A549 (cell line): ENCODE data around the gene CLK2. TPM values are rescaled to one million over a fixed set of nuclear protein-coding genes. Genes with fewer than 3 reads are reported as not detected.
"Not testable (repeated sequence)": the region's sequence is repeated elsewhere in the genome, so short reads cannot be mapped to it uniquely, and the experiment has no call there.

Experiments used
- ATAC-seq, 2 experiments: fragments of 200-7000 bp in 1 of 2; fragments of >200 bp in 1 of 2; cut with Nextera tagmentation in 1 of 2; cut with Tn5 transposase in 1 of 2; 3 replicates each; pipeline versions ENCODE4 v1.8.0 to v1.9.1; 2018 to 2020; ENCODE audit warnings: mild to moderate bottlenecking in 1 of 2, moderate library complexity in 1 of 2
- CTCF ChIA-PET: fragments of 300-600 bp; sonication (Branson Sonifier 250); formaldehyde crosslinking; extraction: SDS; loops from one replicate; lab custom pipeline; 2021; ENCODE audit warnings: antibody characterized with exemption, inconsistent platforms; lab: Yijun Ruan, JAX
- POLR2A ChIA-PET: fragments of 350-600 bp; formaldehyde crosslinking; extraction: SDS; loops from one replicate; lab custom pipeline; 2021; ENCODE audit warnings: antibody characterized with exemption, inconsistent platforms; lab: Yijun Ruan, JAX
- DNase-seq, 2 experiments: peaks; one replicate each; pipeline versions ENCODE4 v3.0.0 to v3.0.0-alpha.2; 2011 to 2016; ENCODE audit warnings: low read depth in 1 of 2, low spot score in 1 of 2
- FAIRE-seq: peaks from 2 replicates; lab custom pipeline; 2011; peaks lifted over from hg19 to GRCh38; lab: Jason Lieb, UNC
- H3K27ac ChIP-seq, 2 experiments: fragments of >200 bp; sonication (Bioruptor Twin); formaldehyde crosslinking; 3 replicates each; pipeline ENCODE4 v1.5.1; 2016 to 2017
- H3K4me1 ChIP-seq: fragments of >200 bp; sonication (Bioruptor Twin); formaldehyde crosslinking; 3 replicates; pipeline ENCODE4 v1.6.1; 2016
- H3K4me2 ChIP-seq: fragments of >200 bp; sonication (Bioruptor Twin); formaldehyde crosslinking; 3 replicates; pipeline ENCODE4 v1.6.1; 2016
- H3K4me3 ChIP-seq: fragments of >200 bp; sonication (Bioruptor Twin); formaldehyde crosslinking; 3 replicates; pipeline ENCODE4 v1.5.1; 2016
- H3K9me3 ChIP-seq: fragments of >200 bp; sonication (Bioruptor Twin); formaldehyde crosslinking; 3 replicates; pipeline ENCODE4 v1.6.1; 2016
- HES2 ChIP-seq: fragments of >200 bp; sonication (Bioruptor Twin); formaldehyde crosslinking; IDR thresholded peaks from 2 replicates; pipeline ENCODE4 v1.6.1; 2016
- NFE2L2 ChIP-seq: fragments of 150-350 bp; conservative IDR thresholded peaks from 2 replicates; pipeline ENCODE4 v1.6.1; 2014; ENCODE audit warnings: low read length
- POLR2A ChIP-seq: IDR thresholded peaks from 2 replicates; pipeline ENCODE4 v1.6.1; 2012; ENCODE audit warnings: mild to moderate bottlenecking, low read length
- RFX5 ChIP-seq: fragments of 450-650 bp; IDR thresholded peaks from 2 replicates; pipeline ENCODE4 v1.7.1; 2014; ENCODE audit warnings: antibody characterized with exemption, mild to moderate bottlenecking, moderate library complexity
- USF2 ChIP-seq: fragments of 450-650 bp; IDR thresholded peaks from 2 replicates; pipeline ENCODE4 v1.6.1; 2014; ENCODE audit warnings: antibody characterized with exemption
- WGBS: methylation state at CpG from one replicate; pipeline ENCODE4 v1.1.6; 2017; ENCODE audit errors: missing lambda C conversion rate; 5-methylcytosine and 5-hydroxymethylcytosine counted together
- polyA plus RNA-seq, 4 experiments: library from polyadenylated mRNA; depleted of rRNA in 3 of 4; stranded (reverse); fragments of >200 nt; fragmentation: RNase III in 1 of 4; extraction: RNeasy Plus Mini Kit Qiagen cat#74134 plus additional on column Dnase treatment in 1 of 4; gene quantifications; 2 replicates in 3 of 4; 3 replicates in 1 of 4; pipeline ENCODE4 v1.2.3, GENCODE V29; 2011 to 2017

CLK2 gene
- polyA plus RNA-seq, 2 of the 4 experiments (the other 2 are of a cell fraction), result 37.9 to 45.7 TPM

GRCh38 chr1:155223047-155223446 lies 50.3 kb downstream of the CLK2 start (continued):
- no peak for TF ChIP-seq RFX5
- TF ChIP-seq USF2, result no peak

GRCh38 chr1:155220211-155220965 lies 52.9 kb downstream of the CLK2 start:
- FAIRE-seq, DNase-seq, H3K9me3 ChIP-seq, H3K4me2 ChIP-seq, H3K4me3 ChIP-seq, POLR2A ChIA-PET, H3K27ac ChIP-seq, ATAC-seq: not testable (repeated sequence)
- WGBS, result 89% methylated on average over 10 of the region's 10 CpGs
- CTCF ChIA-PET, result interaction anchor here (0.5 to 4.2 kb wide), 4 partner anchors 13 to 442 kb away, joined by 3 to 25 read pairs (median 8); partner anchors contain the start of genes MTX1 and THBS3
- H3K4me1 ChIP-seq, result peaks cover 29% of the 10 kb centered on the region

- ChIA-PET CTCF (interaction anchor here (1.2 to 4.2 kb wide), 4 partner anchors 12 to 31 kb away, joined by 3 to 25 read pairs (median 9); partner anchors contain the start of genes MTX1 and THBS3), POLR2A (no interaction called here)
- Histone ChIP-seq H3K4me2 (no peak overlapping the region), H3K9me3 (no peaks in the 10 kb centered on the region), H3K4me3 (no peak overlapping the region), H3K27ac (no peak overlapping the region), H3K4me1 (peaks cover 21% of the 10 kb centered on the region)
- 59% methylated on average over 1 of the region's 1 CpG for WGBS
- peak; percentile 63 for TF ChIP-seq USF2
- TF ChIP-seq NFE2L2, result no peak
- ATAC-seq (no peak; a peak in 1 of 6 replicates), DNase-seq (no peak), FAIRE-seq (no peak)
These were observed 53.7 kb downstream of the CLK2 start for GRCh38 chr1:155219592-155220031.

GRCh38 chr1:155218854-155219591 lies 54.3 kb downstream of the CLK2 start:
- TF ChIP-seq HES2 (no peak), NFE2L2 (no peak), POLR2A (no peak), USF2 (peak; percentile 98)
- ChIA-PET CTCF (interaction anchor here (1.2 to 4.2 kb wide), 4 partner anchors 11 to 31 kb away, joined by 3 to 25 read pairs (median 9); partner anchors contain the start of genes MTX1 and THBS3), POLR2A (no interaction called here)
- Histone ChIP-seq H3K4me1 (peaks cover 15% of the 10 kb centered on the region), H3K9me3 (no peaks in the 10 kb centered on the region), H3K4me3 (no peak overlapping the region), H3K4me2 (no peak overlapping the region; the same call in 2 of the 3 replicates), H3K27ac (no peak overlapping the region)
- 72% methylated on average over 7 of the region's 7 CpGs for WGBS
- FAIRE-seq (no peak), ATAC-seq (peak in 1 of 2 experiments; percentile 37; a peak in 3 of 6 replicates), DNase-seq (peak in 1 of 2 experiments; percentile 62)

GRCh38 chr1:155214702-155215101 lies 58.6 kb downstream of the CLK2 start:
- H3K9me3 ChIP-seq, POLR2A ChIA-PET, FAIRE-seq, ATAC-seq, DNase-seq, H3K4me2 ChIP-seq, H3K27ac ChIP-seq, H3K4me3 ChIP-seq: not testable (repeated sequence)
- CTCF ChIA-PET, result interaction anchor here (1.6 kb wide), 1 partner anchor 8 kb away, joined by 4 read pairs; no protein-coding TSS in a partner anchor
- peaks cover 11% of the 10 kb centered on the region for H3K4me1 ChIP-seq
- WGBS, result 80% methylated on average over 7 of the region's 10 CpGs

Other genes starting within 250 kb of the CLK2 start
- 1.0 and 1.5 TPM in 2 replicates for gene DCST2, start 239.7 kb downstream of the CLK2 start, polyA plus RNA-seq (2011; rRNA removed)
- gene DCST2, start 239.7 kb downstream of the CLK2 start, polyA plus RNA-seq (2017; fragmentation: RNase III; extraction: RNeasy Plus Mini Kit Qiagen cat#74134 plus additional on column Dnase treatment), result 0.23 to 0.46 TPM (median 0.43 TPM) in 3 replicates
- gene DCST1, start 239.7 kb downstream of the CLK2 start, polyA plus RNA-seq (2011; rRNA removed), result 0.06 TPM in 1 of 2 replicates, not detected in the other
- not detected in 3 replicates for gene DCST1, start 239.7 kb downstream of the CLK2 start, polyA plus RNA-seq (2017; fragmentation: RNase III; extraction: RNeasy Plus Mini Kit Qiagen cat#74134 plus additional on column Dnase treatment)
- 25.6 and 33.6 TPM in 2 replicates for gene ADAM15, start 222.2 kb downstream of the CLK2 start, polyA plus RNA-seq (2011; rRNA removed)
- 33.0 to 35.2 TPM (median 34.2 TPM) in 3 replicates for gene ADAM15, start 222.2 kb downstream of the CLK2 start, polyA plus RNA-seq (2017; fragmentation: RNase III; extraction: RNeasy Plus Mini Kit Qiagen cat#74134 plus additional on column Dnase treatment)
- gene EFNA4, start 209.8 kb downstream of the CLK2 start, polyA plus RNA-seq (2011; rRNA removed), result 3.1 and 4.9 TPM in 2 replicates
- gene EFNA4, start 209.8 kb downstream of the CLK2 start, polyA plus RNA-seq (2017; fragmentation: RNase III; extraction: RNeasy Plus Mini Kit Qiagen cat#74134 plus additional on column Dnase treatment), result 6.1 to 8.7 TPM (median 7.5 TPM) in 3 replicates
- 1.9 and 2.6 TPM in 2 replicates for gene EFNA3, start 194.7 kb downstream of the CLK2 start, polyA plus RNA-seq (2011; rRNA removed)
- gene EFNA3, start 194.7 kb downstream of the CLK2 start, polyA plus RNA-seq (2017; fragmentation: RNase III; extraction: RNeasy Plus Mini Kit Qiagen cat#74134 plus additional on column Dnase treatment), result 2.0 to 3.2 TPM (median 2.7 TPM) in 3 replicates
- gene EFNA1, start 145.6 kb downstream of the CLK2 start, polyA plus RNA-seq (2011; rRNA removed), result 38.9 and 64.6 TPM in 2 replicates
- gene EFNA1, start 145.6 kb downstream of the CLK2 start, polyA plus RNA-seq (2017; fragmentation: RNase III; extraction: RNeasy Plus Mini Kit Qiagen cat#74134 plus additional on column Dnase treatment), result 19.1 to 25.4 TPM (median 25.1 TPM) in 3 replicates
- gene SLC50A1, start 137.7 kb downstream of the CLK2 start, polyA plus RNA-seq (2011; rRNA removed), result 39.3 and 39.4 TPM in 2 replicates
- 28.2 to 30.7 TPM (median 28.9 TPM) in 3 replicates for gene SLC50A1, start 137.7 kb downstream of the CLK2 start, polyA plus RNA-seq (2017; fragmentation: RNase III; extraction: RNeasy Plus Mini Kit Qiagen cat#74134 plus additional on column Dnase treatment)
- 22.8 and 33.7 TPM in 2 replicates for gene DPM3, start 133.0 kb downstream of the CLK2 start, polyA plus RNA-seq (2011; rRNA removed)
- 67.5 to 83.0 TPM (median 80.3 TPM) in 3 replicates for gene DPM3, start 133.0 kb downstream of the CLK2 start, polyA plus RNA-seq (2017; fragmentation: RNase III; extraction: RNeasy Plus Mini Kit Qiagen cat#74134 plus additional on column Dnase treatment)
- gene KRTCAP2, start 100.2 kb downstream of the CLK2 start, polyA plus RNA-seq (2011; rRNA removed), result 154 and 227 TPM in 2 replicates
- gene KRTCAP2, start 100.2 kb downstream of the CLK2 start, polyA plus RNA-seq (2017; fragmentation: RNase III; extraction: RNeasy Plus Mini Kit Qiagen cat#74134 plus additional on column Dnase treatment), result 216 to 218 TPM (median 217 TPM) in 3 replicates
- gene TRIM46, start 99.7 kb downstream of the CLK2 start, polyA plus RNA-seq (2011; rRNA removed), result 1.1 and 1.5 TPM in 2 replicates
- 1.7 to 2.8 TPM (median 2.7 TPM) in 3 replicates for gene TRIM46, start 99.7 kb downstream of the CLK2 start, polyA plus RNA-seq (2017; fragmentation: RNase III; extraction: RNeasy Plus Mini Kit Qiagen cat#74134 plus additional on column Dnase treatment)
- 13.8 and 16.2 TPM in 2 replicates for gene THBS3, start 65.6 kb downstream of the CLK2 start, polyA plus RNA-seq (2011; rRNA removed)
- gene THBS3, start 65.6 kb downstream of the CLK2 start, polyA plus RNA-seq (2017; fragmentation: RNase III; extraction: RNeasy Plus Mini Kit Qiagen cat#74134 plus additional on column Dnase treatment), result 8.9 to 14.2 TPM (median 12.1 TPM) in 3 replicates
- 53.4 and 73.9 TPM in 2 replicates for gene MTX1, start 64.8 kb downstream of the CLK2 start, polyA plus RNA-seq (2011; rRNA removed)
- gene MTX1, start 64.8 kb downstream of the CLK2 start, polyA plus RNA-seq (2017; fragmentation: RNase III; extraction: RNeasy Plus Mini Kit Qiagen cat#74134 plus additional on column Dnase treatment), result 64.5 to 67.2 TPM (median 67.1 TPM) in 3 replicates
- 8.4 and 10.7 TPM in 2 replicates for gene ENTREP3, start 18.0 kb downstream of the CLK2 start, polyA plus RNA-seq (2011; rRNA removed)
- gene ENTREP3, start 18.0 kb downstream of the CLK2 start, polyA plus RNA-seq (2017; fragmentation: RNase III; extraction: RNeasy Plus Mini Kit Qiagen cat#74134 plus additional on column Dnase treatment), result 22.4 to 29.5 TPM (median 27.3 TPM) in 3 replicates
- 135 and 147 TPM in 2 replicates for gene SCAMP3, start 11.1 kb downstream of the CLK2 start, polyA plus RNA-seq (2011; rRNA removed)
- 73.1 to 78.1 TPM (median 75.9 TPM) in 3 replicates for gene SCAMP3, start 11.1 kb downstream of the CLK2 start, polyA plus RNA-seq (2017; fragmentation: RNase III; extraction: RNeasy Plus Mini Kit Qiagen cat#74134 plus additional on column Dnase treatment)
- gene HCN3, start 4.0 kb upstream of the CLK2 start, polyA plus RNA-seq (2011; rRNA removed), result 4.1 and 7.3 TPM in 2 replicates
- gene HCN3, start 4.0 kb upstream of the CLK2 start, polyA plus RNA-seq (2017; fragmentation: RNase III; extraction: RNeasy Plus Mini Kit Qiagen cat#74134 plus additional on column Dnase treatment), result 5.3 to 8.1 TPM (median 7.6 TPM) in 3 replicates
- gene PKLR, start 27.9 kb upstream of the CLK2 start, polyA plus RNA-seq (2011; rRNA removed), result 0.03 TPM in 1 of 2 replicates, not detected in the other
- 0.03 TPM in 1 of 3 replicates, not detected in the others for gene PKLR, start 27.9 kb upstream of the CLK2 start, polyA plus RNA-seq (2017; fragmentation: RNase III; extraction: RNeasy Plus Mini Kit Qiagen cat#74134 plus additional on column Dnase treatment)
- 143 and 148 TPM in 2 replicates for gene FDPS, start 35.4 kb upstream of the CLK2 start, polyA plus RNA-seq (2011; rRNA removed)
- 176 to 228 TPM (median 205 TPM) in 3 replicates for gene FDPS, start 35.4 kb upstream of the CLK2 start, polyA plus RNA-seq (2017; fragmentation: RNase III; extraction: RNeasy Plus Mini Kit Qiagen cat#74134 plus additional on column Dnase treatment)
- gene RUSC1, start 47.4 kb upstream of the CLK2 start, polyA plus RNA-seq (2011; rRNA removed), result 27.8 and 29.1 TPM in 2 replicates
- 27.5 to 32.2 TPM (median 30.9 TPM) in 3 replicates for gene RUSC1, start 47.4 kb upstream of the CLK2 start, polyA plus RNA-seq (2017; fragmentation: RNase III; extraction: RNeasy Plus Mini Kit Qiagen cat#74134 plus additional on column Dnase treatment)